Effector memory CD8-positive, alpha-beta T cell (primary cell): ENCODE data around the gene LRIG3.
A peak's percentile ranks its signal among the peaks of the same experiment; 100 is the strongest.

Experiments
- ATAC-seq: fragments of 150-1000 bp; cut with Tn5 transposase; replicated peaks from 2 replicates; pipeline ENCODE4 v1.10.0; 2021; ENCODE audit warnings: mild to moderate bottlenecking, moderate library complexity
- DNase-seq, 3 experiments: peaks; one replicate each; pipeline ENCODE4 v3.0.0; 2021
- H3K27ac Mint-ChIP-seq, 2 donors: one replicate each; pipeline ENCODE4 v1.8.0; 2022; ENCODE audit warnings: mild to moderate bottlenecking in 2 of 2, mixed read lengths in 2 of 2, moderate library complexity in 2 of 2
- H3K27me3 Mint-ChIP-seq, 2 donors: one replicate each; pipeline ENCODE4 v1.8.0; 2022; ENCODE audit warnings: mixed read lengths in 2 of 2
- H3K36me3 Mint-ChIP-seq: one replicate; pipeline ENCODE4 v1.8.0; 2022; ENCODE audit warnings: mild to moderate bottlenecking, moderate library complexity, mixed read lengths; ENCODE audit not compliant: insufficient read depth
- H3K4me1 Mint-ChIP-seq, 2 donors: one replicate each; pipeline ENCODE4 v1.8.0; 2022; ENCODE audit warnings: low read depth in 2 of 2, mixed read lengths in 2 of 2
- H3K4me3 Mint-ChIP-seq, 2 donors: one replicate each; pipeline ENCODE4 v1.8.0; 2022; ENCODE audit warnings: mild to moderate bottlenecking in 2 of 2, mixed read lengths in 2 of 2, moderate library complexity in 2 of 2
- H3K9me3 Mint-ChIP-seq, 2 donors: one replicate each; pipeline ENCODE4 v1.8.0; 2022; ENCODE audit warnings: mixed read lengths in 2 of 2

The LRIG3 gene

DNA sequence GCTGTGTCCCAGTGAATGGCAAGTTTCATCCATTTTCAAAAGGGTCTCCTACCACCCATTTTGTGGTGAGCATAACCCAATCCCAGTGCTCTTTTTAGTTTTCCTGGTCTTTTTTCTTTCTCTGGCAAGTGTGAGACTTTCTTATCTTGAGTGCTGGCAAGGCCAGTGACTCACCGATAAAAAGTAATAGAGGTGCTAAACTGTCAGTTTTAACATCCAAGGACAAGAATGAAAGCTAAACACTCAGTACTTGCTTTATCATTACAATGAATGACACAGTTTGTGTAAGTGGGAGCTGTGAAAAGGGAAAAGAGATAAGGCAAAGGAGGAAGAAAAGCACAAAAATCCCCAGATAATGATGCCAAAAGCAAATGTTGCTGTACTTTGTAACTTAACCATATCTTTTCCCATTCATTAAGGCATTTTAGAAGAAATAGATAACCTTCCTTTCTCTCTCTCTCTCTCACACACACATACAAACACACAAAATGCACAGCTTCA is 4.9 kb upstream of the LRIG3 start:
- Mint-ChIP-seq H3K4me3 (no peak overlapping the region), H3K4me1 (no peaks in the 10 kb centered on the region), H3K27me3 (no peaks in the 10 kb centered on the region), H3K36me3 (no peaks in the 10 kb centered on the region), H3K9me3 (no peaks in the 10 kb centered on the region), H3K27ac (no peak overlapping the region)
- DNase-seq: no peak
- no peak for ATAC-seq

DNA sequence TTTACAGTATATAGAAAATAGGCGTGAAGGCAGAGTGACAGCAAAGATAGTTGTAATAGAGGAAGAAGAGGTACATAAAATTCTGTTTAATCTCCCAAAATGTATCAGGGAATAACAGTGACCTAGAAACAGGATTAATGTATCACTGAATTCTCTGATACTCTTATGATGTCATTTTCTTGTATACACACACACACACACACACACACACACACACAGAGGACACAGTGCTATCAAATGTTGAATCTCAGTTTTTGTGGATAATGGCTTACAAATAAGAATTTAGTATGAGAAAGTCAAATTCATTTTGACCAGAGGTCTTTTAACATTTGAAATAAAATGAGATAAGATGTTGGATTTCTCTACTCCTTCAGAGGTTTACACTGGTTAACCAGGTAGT is 4.3 kb upstream of the LRIG3 start:
- Mint-ChIP-seq H3K9me3 (no peaks in the 10 kb centered on the region), H3K36me3 (no peaks in the 10 kb centered on the region), H3K4me1 (no peaks in the 10 kb centered on the region), H3K27ac (no peak overlapping the region), H3K27me3 (no peaks in the 10 kb centered on the region), H3K4me3 (no peak overlapping the region)
- ATAC-seq (no peak), DNase-seq (no peak)

- Mint-ChIP-seq H3K4me1 (no peaks in the 10 kb centered on the region), H3K27me3 (no peaks in the 10 kb centered on the region), H3K4me3 (no peak overlapping the region), H3K36me3 (no peaks in the 10 kb centered on the region), H3K27ac (no peak overlapping the region), H3K9me3 (no peaks in the 10 kb centered on the region)
- no peak for DNase-seq
- no peak for ATAC-seq
Observed at GRCh38 chr12:58923781-58924180, 3.5 kb upstream of the LRIG3 start.

DNA sequence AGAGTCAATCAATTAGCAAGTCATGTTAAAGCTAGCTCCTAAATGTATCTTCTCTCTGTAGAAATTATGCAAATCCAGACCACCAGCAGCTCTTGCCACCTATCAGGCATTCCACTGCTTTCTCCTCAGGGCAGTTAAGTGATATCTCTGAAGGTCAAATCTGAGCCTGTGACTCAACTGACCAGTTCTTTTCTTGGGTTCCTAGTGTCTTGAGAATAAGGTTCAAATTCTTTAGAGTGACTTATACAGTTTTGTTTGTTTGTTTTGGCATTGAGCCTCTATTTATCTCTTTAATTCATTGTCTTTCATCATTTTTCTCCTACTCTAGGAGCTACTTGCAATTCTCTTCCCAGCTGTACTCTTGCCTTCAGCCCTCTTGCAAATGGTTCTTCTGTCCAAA is 2.5 kb upstream of the LRIG3 start:
- DNase-seq (no peak), ATAC-seq (no peak)
- no peak overlapping the region for H3K4me3 Mint-ChIP-seq
- no peak overlapping the region for H3K27ac Mint-ChIP-seq
- H3K36me3 Mint-ChIP-seq: no peaks in the 10 kb centered on the region
- H3K9me3 Mint-ChIP-seq: peaks cover 0 to 2% of the 10 kb centered on the region in 2 donors
- H3K4me1 Mint-ChIP-seq: no peaks in the 10 kb centered on the region
- H3K27me3 Mint-ChIP-seq: no peaks in the 10 kb centered on the region

DNA sequence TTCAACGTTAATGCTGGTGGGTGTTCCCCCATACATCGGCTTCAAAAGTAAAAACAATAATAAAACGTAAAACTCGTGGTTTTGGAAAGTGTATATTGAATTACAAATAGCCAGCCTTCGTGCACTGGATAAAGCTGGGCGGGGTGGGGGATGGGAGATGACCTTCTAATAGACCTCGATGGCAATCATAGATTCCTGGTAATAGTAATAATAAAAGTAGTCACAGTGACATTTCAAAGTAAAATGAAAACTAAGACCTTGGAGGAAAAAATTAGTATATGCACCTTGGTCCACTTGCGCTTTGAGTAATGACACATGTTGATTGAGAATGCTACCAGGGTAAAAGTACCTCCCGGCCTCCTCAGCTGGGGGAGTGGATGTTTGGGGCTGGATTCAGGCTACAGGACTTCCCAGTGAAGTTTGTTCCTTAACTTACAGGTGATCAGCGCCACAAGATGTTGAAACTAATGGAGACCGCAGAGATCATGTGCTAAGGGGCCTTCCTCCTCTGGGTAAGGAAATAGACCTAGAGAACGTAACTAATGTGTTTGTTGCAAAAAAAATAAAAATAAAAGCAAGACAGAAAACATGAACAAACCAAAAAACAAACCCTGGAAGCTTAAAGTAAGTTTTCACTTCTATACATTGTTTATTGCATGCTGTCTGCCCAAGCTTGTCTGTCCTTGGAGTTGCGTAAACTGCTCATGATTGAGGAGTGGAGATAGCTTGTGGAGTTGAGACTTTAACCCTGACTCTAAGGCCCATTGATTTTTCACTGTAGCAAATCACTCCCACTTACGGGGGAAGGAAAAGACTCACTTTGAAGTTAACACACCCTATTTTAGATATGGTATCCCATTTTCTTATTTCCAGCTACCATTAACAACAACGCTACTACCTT is 907 bp upstream of the LRIG3 start:
- H3K27me3 Mint-ChIP-seq: no peaks in the 10 kb centered on the region
- no peak for ATAC-seq

GRCh38 chr12:58919231-58920101 is 838 bp downstream of the LRIG3 start:
- ATAC-seq: no peak
- Mint-ChIP-seq H3K4me3 (peak overlapping the region in 1 of 2 donors; percentile 14), H3K9me3 (peaks cover 0 to 2% of the 10 kb centered on the region in 2 donors), H3K27me3 (no peaks in the 10 kb centered on the region), H3K4me1 (no peaks in the 10 kb centered on the region), H3K27ac (no peak overlapping the region), H3K36me3 (no peaks in the 10 kb centered on the region)
- no peak for DNase-seq

More for the DNA sequence above, 907 bp upstream of the LRIG3 start:
- no peak for DNase-seq
- H3K36me3 Mint-ChIP-seq: no peaks in the 10 kb centered on the region
- peaks cover 0 to 2% of the 10 kb centered on the region in 2 donors for H3K9me3 Mint-ChIP-seq
- no peaks in the 10 kb centered on the region for H3K4me1 Mint-ChIP-seq
- no peak overlapping the region for H3K27ac Mint-ChIP-seq
- no peak overlapping the region for H3K4me3 Mint-ChIP-seq

DNA sequence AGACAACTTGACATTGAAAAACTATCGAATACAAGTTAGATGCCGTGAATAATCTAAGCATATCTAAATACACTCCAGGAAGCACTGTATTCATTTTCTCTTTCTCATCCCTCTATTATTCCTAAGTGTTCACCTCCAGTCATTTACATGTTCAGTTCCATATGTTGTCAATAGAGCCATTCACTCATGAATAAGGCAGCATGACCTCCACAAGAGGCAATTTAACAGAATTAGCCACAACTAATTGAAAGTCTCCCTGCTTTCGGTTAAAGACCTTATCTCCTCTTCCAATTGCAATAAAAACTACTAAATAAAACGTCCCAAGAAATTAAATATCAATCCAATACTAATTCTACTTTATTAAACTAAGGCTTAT is 1.8 kb downstream of the LRIG3 start:
- no peak overlapping the region for H3K27ac Mint-ChIP-seq
- ATAC-seq (no peak), DNase-seq (no peak)
- no peak overlapping the region for H3K4me3 Mint-ChIP-seq
- H3K27me3 Mint-ChIP-seq: no peaks in the 10 kb centered on the region
- H3K9me3 Mint-ChIP-seq: peaks cover 0 to 2% of the 10 kb centered on the region in 2 donors
- no peaks in the 10 kb centered on the region for H3K4me1 Mint-ChIP-seq
- no peaks in the 10 kb centered on the region for H3K36me3 Mint-ChIP-seq

GRCh38 chr12:58917699-58918468 is 2.4 kb downstream of the LRIG3 start:
- no peak for ATAC-seq
- no peak for DNase-seq
- no peaks in the 10 kb centered on the region for H3K36me3 Mint-ChIP-seq
- H3K27ac Mint-ChIP-seq: no peak overlapping the region
- H3K4me1 Mint-ChIP-seq: no peaks in the 10 kb centered on the region
- H3K9me3 Mint-ChIP-seq: peaks cover 0 to 2% of the 10 kb centered on the region in 2 donors
- H3K27me3 Mint-ChIP-seq: no peaks in the 10 kb centered on the region
- no peak overlapping the region for H3K4me3 Mint-ChIP-seq

DNA sequence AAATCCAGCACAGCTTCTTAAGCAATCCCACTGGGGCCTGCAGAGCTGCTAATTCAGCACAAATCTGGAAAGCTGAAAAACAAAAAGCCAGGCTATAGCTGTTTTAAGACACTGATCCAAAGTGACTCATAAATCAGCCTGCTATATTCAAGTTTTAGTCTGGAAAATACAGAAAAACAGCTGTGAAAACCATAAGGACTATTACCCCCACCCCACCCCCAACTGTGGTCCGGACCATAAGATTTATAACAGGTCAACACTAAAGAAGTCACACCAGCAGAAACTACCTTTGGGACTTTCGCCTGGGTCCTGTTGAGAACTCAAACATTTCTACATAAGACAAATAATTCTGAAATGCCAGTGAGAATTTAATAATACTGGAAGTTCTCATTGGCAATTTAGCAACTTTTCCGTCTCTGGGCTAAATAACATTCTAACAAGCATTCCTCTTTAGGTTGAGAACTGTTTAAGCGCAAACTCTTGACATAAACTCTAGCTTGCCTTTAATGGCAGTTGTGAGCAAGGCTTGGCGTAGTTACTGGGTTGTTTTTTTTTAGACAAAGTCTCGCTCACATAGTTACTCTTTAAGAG is 3.3 kb downstream of the LRIG3 start:
- H3K9me3 Mint-ChIP-seq: peaks cover 2% of the 10 kb centered on the region in 2 donors
- no peaks in the 10 kb centered on the region for H3K27me3 Mint-ChIP-seq
- ATAC-seq: no peak
- H3K4me3 Mint-ChIP-seq: no peak overlapping the region
- DNase-seq: no peak
- H3K4me1 Mint-ChIP-seq: no peaks in the 10 kb centered on the region
- H3K36me3 Mint-ChIP-seq: no peaks in the 10 kb centered on the region
- no peak overlapping the region for H3K27ac Mint-ChIP-seq

GRCh38 chr12:58916161-58916621 is 4.1 kb downstream of the LRIG3 start:
- DNase-seq (no peak), ATAC-seq (no peak)
- no peak overlapping the region for H3K4me3 Mint-ChIP-seq
- H3K9me3 Mint-ChIP-seq: peaks cover 2 to 7% of the 10 kb centered on the region in 2 donors
- H3K27ac Mint-ChIP-seq: no peak overlapping the region
- no peaks in the 10 kb centered on the region for H3K36me3 Mint-ChIP-seq
- H3K4me1 Mint-ChIP-seq: no peaks in the 10 kb centered on the region
- no peaks in the 10 kb centered on the region for H3K27me3 Mint-ChIP-seq

DNA sequence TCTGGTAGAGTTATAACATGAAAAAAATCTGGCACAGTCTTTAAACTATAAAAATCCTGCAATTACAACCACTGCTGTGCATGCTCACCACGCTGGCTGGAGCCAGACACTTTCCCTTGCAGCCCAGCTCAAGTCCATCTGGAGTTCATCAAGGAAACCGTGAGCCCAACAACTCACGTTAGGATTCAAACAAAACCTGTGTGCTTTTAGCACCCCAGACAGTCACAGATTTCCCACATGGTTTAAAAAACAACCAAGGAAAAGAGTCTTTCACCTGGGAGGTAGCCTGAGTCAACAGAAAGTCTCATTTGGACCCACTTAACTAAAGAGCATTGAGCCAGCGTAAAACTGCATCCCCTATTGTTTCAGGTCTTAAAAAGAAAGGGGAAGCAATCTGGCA is 4.7 kb downstream of the LRIG3 start:
- Mint-ChIP-seq H3K9me3 (peaks cover 2 to 7% of the 10 kb centered on the region in 2 donors), H3K4me1 (no peaks in the 10 kb centered on the region), H3K27ac (no peak overlapping the region), H3K36me3 (no peaks in the 10 kb centered on the region), H3K27me3 (no peaks in the 10 kb centered on the region), H3K4me3 (no peak overlapping the region)
- DNase-seq (no peak), ATAC-seq (no peak)

GRCh38 chr12:58915037-58915436 is 5.3 kb downstream of the LRIG3 start:
- Mint-ChIP-seq H3K4me3 (no peak overlapping the region), H3K27ac (no peak overlapping the region), H3K27me3 (no peaks in the 10 kb centered on the region), H3K36me3 (no peaks in the 10 kb centered on the region), H3K4me1 (no peaks in the 10 kb centered on the region), H3K9me3 (peaks cover 2 to 7% of the 10 kb centered on the region in 2 donors)
- DNase-seq (no peak), ATAC-seq (no peak)

DNA sequence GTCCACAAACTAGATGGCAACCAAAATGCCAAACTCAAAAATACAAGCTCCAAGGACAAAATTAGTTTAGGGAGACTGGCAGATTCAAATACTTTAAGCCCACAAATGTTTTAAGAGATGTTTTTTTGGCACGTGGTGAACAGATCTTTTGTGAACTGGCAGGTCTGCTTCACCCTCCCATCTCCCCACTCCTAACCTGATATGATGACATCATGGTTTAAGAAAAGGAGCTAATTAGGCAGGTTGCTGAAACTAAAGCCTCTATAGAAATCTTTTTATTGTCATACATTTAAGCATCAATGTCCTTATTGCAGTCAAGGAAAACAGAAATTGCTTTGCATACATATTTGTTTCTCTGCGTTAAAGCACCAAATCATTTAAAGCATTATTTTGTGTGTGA is 5.8 kb downstream of the LRIG3 start:
- no peak overlapping the region for H3K27ac Mint-ChIP-seq
- ATAC-seq (no peak), DNase-seq (no peak)
- peaks cover 2 to 9% of the 10 kb centered on the region in 2 donors for H3K9me3 Mint-ChIP-seq
- no peaks in the 10 kb centered on the region for H3K27me3 Mint-ChIP-seq
- no peaks in the 10 kb centered on the region for H3K36me3 Mint-ChIP-seq
- no peaks in the 10 kb centered on the region for H3K4me1 Mint-ChIP-seq
- no peak overlapping the region for H3K4me3 Mint-ChIP-seq
